GM23338 (cell line): Measurements from ENCODE around the gene BZW2. TPM values are rescaled to one million over a fixed set of nuclear protein-coding genes. Genes with fewer than 3 reads are reported as not detected.

ENCODE experiments used
- ATAC-seq: fragments of 200-7000 bp; cut with Tn5 transposase; 3 replicates; pipeline ENCODE4 v1.9.1; 2020
- DNase-seq: peaks from one replicate; pipeline ENCODE4 v3.0.0-alpha.2; 2015; ENCODE audit warnings: low spot score
- H2AFZ ChIP-seq: fragments of 200-600 bp; sonication (generic); 2 replicates; pipeline ENCODE4 v1.8.0; 2016; ENCODE audit warnings: antibody characterized with exemption, mild to moderate bottlenecking, moderate library complexity
- H3F3A ChIP-seq: fragments of 200-600 bp; sonication (generic); replicated peaks from 2 replicates; pipeline ENCODE4 v1.8.0; 2017; ENCODE audit warnings: antibody characterized with exemption, mixed run types, low read depth
- H3K27ac ChIP-seq: fragments of 200-600 bp; sonication (generic); 2 replicates; pipeline ENCODE4 v1.6.1; 2016; ENCODE audit warnings: low read depth
- H3K27me3 ChIP-seq: fragments of 200-600 bp; sonication (generic); 2 replicates; pipeline ENCODE4 v1.8.0; 2016; ENCODE audit warnings: mild to moderate bottlenecking, mixed run types, moderate library complexity; ENCODE audit not compliant: insufficient read depth
- H3K36me3 ChIP-seq: fragments of 200-600 bp; sonication (generic); 2 replicates; pipeline ENCODE4 v1.8.0; 2016; ENCODE audit warnings: mild to moderate bottlenecking; ENCODE audit not compliant: insufficient read depth
- H3K4me1 ChIP-seq: fragments of 200-600 bp; sonication (generic); 2 replicates; pipeline ENCODE4 v1.8.0; 2016; ENCODE audit warnings: mild to moderate bottlenecking, moderate library complexity; ENCODE audit not compliant: insufficient read depth
- H3K4me2 ChIP-seq: fragments of 200-600 bp; sonication (generic); 2 replicates; pipeline ENCODE4 v1.7.1; 2017; ENCODE audit warnings: mixed run types
- H3K4me3 ChIP-seq: fragments of 200-600 bp; sonication (generic); 2 replicates; pipeline ENCODE4 v1.6.1; 2016; ENCODE audit warnings: mixed run types
- H3K79me2 ChIP-seq: fragments of 200-600 bp; sonication (generic); replicated peaks from 2 replicates; pipeline ENCODE4 v1.8.0; 2017; ENCODE audit warnings: mild to moderate bottlenecking; ENCODE audit not compliant: insufficient read depth
- H3K9me2 ChIP-seq: fragments of 200-600 bp; sonication (generic); 2 replicates; pipeline ENCODE4 v1.8.0; 2017; ENCODE audit not compliant: insufficient read depth
- H4K20me1 ChIP-seq: fragments of 200-600 bp; sonication (generic); replicated peaks from 2 replicates; pipeline ENCODE4 v1.8.0; 2017; ENCODE audit warnings: mild to moderate bottlenecking; ENCODE audit not compliant: insufficient read depth
- H3K27ac Mint-ChIP-seq: 2 replicates; pipeline ENCODE4 v1.8.0; 2020; ENCODE audit warnings: inconsistent platforms, mild to moderate bottlenecking, moderate library complexity, mixed read lengths
- H3K27me3 Mint-ChIP-seq: 3 replicates; pipeline ENCODE4 v1.8.0; 2022; ENCODE audit warnings: low read depth, mild to moderate bottlenecking, moderate library complexity, mixed read lengths, inconsistent platforms; ENCODE audit not compliant: insufficient read depth, poor library complexity
- H3K36me3 Mint-ChIP-seq: 3 replicates; pipeline ENCODE4 v1.8.0; 2021; ENCODE audit warnings: low read depth, mild to moderate bottlenecking, inconsistent platforms, moderate library complexity, mixed read lengths
- H3K4me1 Mint-ChIP-seq: 3 replicates; pipeline ENCODE4 v1.8.0; 2020; ENCODE audit warnings: mild to moderate bottlenecking, inconsistent platforms, mixed read lengths
- H3K4me3 Mint-ChIP-seq: 3 replicates; pipeline ENCODE4 v1.8.0; 2021; ENCODE audit warnings: moderate library complexity, mild to moderate bottlenecking, inconsistent platforms, mixed read lengths
- H3K9me3 Mint-ChIP-seq: 3 replicates; pipeline ENCODE4 v1.8.0; 2020; ENCODE audit warnings: moderate library complexity, mild to moderate bottlenecking, inconsistent platforms, mixed read lengths
- CREB1 ChIP-seq: fragments of 250-450 bp; sonication (Bioruptor Pico); IDR thresholded peaks from 2 replicates; pipeline ENCODE4 v1.5.0; 2020; ENCODE audit warnings: low read depth, mild to moderate bottlenecking, moderate library complexity
- EZH2 ChIP-seq: fragments of 200-600 bp; sonication (generic); IDR thresholded peaks from one replicate; pipeline ENCODE4 v1.8.0; 2017; ENCODE audit warnings: antibody characterized with exemption, mild to moderate bottlenecking, low read depth; ENCODE audit not compliant: unreplicated experiment
- EZH2phosphoT487 ChIP-seq: fragments of 200-600 bp; sonication (generic); IDR thresholded peaks from one replicate; pipeline ENCODE4 v1.8.1; 2018; ENCODE audit warnings: antibody characterized with exemption; ENCODE audit not compliant: unreplicated experiment
- JUNB ChIP-seq: IDR thresholded peaks from one replicate; pipeline ENCODE4 v1.6.1; 2016; ENCODE audit warnings: antibody characterized with exemption; ENCODE audit not compliant: unreplicated experiment
- NANOG ChIP-seq: IDR thresholded peaks from 2 replicates; pipeline ENCODE4 v1.6.1; 2016; ENCODE audit warnings: antibody characterized with exemption, borderline replicate concordance
- POLR2AphosphoS5 ChIP-seq: IDR thresholded peaks from 2 replicates; pipeline ENCODE4 v1.6.1; 2016; ENCODE audit warnings: antibody characterized with exemption, low read depth
- REST ChIP-seq: IDR thresholded peaks from one replicate; pipeline ENCODE4 v1.6.1; 2018; ENCODE audit warnings: antibody characterized with exemption; ENCODE audit not compliant: unreplicated experiment
- STAT1 ChIP-seq: IDR thresholded peaks from one replicate; pipeline ENCODE4 v1.6.1; 2016; ENCODE audit warnings: antibody characterized with exemption; ENCODE audit not compliant: unreplicated experiment
- ZNF114 ChIP-seq: fragments of 250-450 bp; sonication (Bioruptor Pico); IDR thresholded peaks from 2 replicates; pipeline ENCODE4 v1.5.0; 2020; ENCODE audit warnings: mild to moderate bottlenecking, moderate library complexity
- ZNF331 ChIP-seq: fragments of 250-450 bp; sonication (Bioruptor Pico); IDR thresholded peaks from 2 replicates; pipeline ENCODE4 v1.5.0; 2020; ENCODE audit warnings: low read depth, mild to moderate bottlenecking, moderate library complexity
- polyA plus RNA-seq: library from polyadenylated mRNA; unstranded; fragments of >200 nt; fragmentation: Nextera tagmentation; extraction: Ambion mirVana; gene quantifications from 2 replicates; pipeline ENCODE4 v1.2.1, GENCODE V29; 2016
- total RNA-seq: library from RNA; depleted of rRNA; stranded (reverse); fragments of >200 nt; shearing (Covaris generic); gene quantifications from 2 replicates; pipeline ENCODE4 v1.2.3, GENCODE V29; 2014

The BZW2 gene
- total and polyA plus RNA-seq, 2 experiments from 2014 or later, result 88.8 to 108 TPM

- no peaks in the 10 kb centered on the region for H3K36me3 ChIP-seq
- Mint-ChIP-seq H3K27me3 (no peaks in the 10 kb centered on the region), H3K27ac (no peak overlapping the region), H3K4me3 (no peak overlapping the region), H3K9me3 (no peaks in the 10 kb centered on the region; the same call in 2 of the 3 replicates), H3K36me3 (no peaks in the 10 kb centered on the region), H3K4me1 (no peaks in the 10 kb centered on the region)
- no peak overlapping the region for H3K4me3 ChIP-seq
- TF ChIP-seq POLR2AphosphoS5, result no peak
- TF ChIP-seq ZNF114 (CRISPR knock-in tag), result no peak
- TF ChIP-seq CREB1, result no peak
- no peak for TF ChIP-seq EZH2
- no peak for TF ChIP-seq STAT1
- no peak for TF ChIP-seq REST
- TF ChIP-seq JUNB, result no peak
- no peak for TF ChIP-seq EZH2phosphoT487
- H2AFZ ChIP-seq, result no peak overlapping the region
- DNase-seq, result no peak
- no peaks in the 10 kb centered on the region for H3K4me1 ChIP-seq
- H3K79me2 ChIP-seq, result no peaks in the 10 kb centered on the region
- H3K27ac ChIP-seq, result no peak overlapping the region
- H4K20me1 ChIP-seq, result no peaks in the 10 kb centered on the region
- ATAC-seq, result no peak
- no peak overlapping the region for H3K4me2 ChIP-seq
- H3K9me2 ChIP-seq, result no peaks in the 10 kb centered on the region
- no peaks in the 10 kb centered on the region for H3K27me3 ChIP-seq
- H3F3A ChIP-seq, result no peaks in the 10 kb centered on the region
These were observed 83.6 kb downstream of the BZW2 start for GRCh38 chr7:16729541-16729940.

GRCh38 chr7:16730937-16731336, 85.0 kb downstream of the BZW2 start:
- Histone ChIP-seq H3K4me3 (no peak overlapping the region), H3K27ac (no peak overlapping the region), H3K79me2 (no peaks in the 10 kb centered on the region), H3K9me2 (no peaks in the 10 kb centered on the region), H3K36me3 (no peaks in the 10 kb centered on the region), H4K20me1 (no peaks in the 10 kb centered on the region), H3K4me2 (no peak overlapping the region), H3K4me1 (no peaks in the 10 kb centered on the region), H3F3A (no peaks in the 10 kb centered on the region), H2AFZ (no peak overlapping the region), H3K27me3 (no peaks in the 10 kb centered on the region)
- ATAC-seq (no peak), DNase-seq (no peak)
- H3K4me3 Mint-ChIP-seq, result no peak overlapping the region
- no peaks in the 10 kb centered on the region; the same call in 2 of the 3 replicates for H3K9me3 Mint-ChIP-seq
- no peaks in the 10 kb centered on the region for H3K4me1 Mint-ChIP-seq
- no peaks in the 10 kb centered on the region for H3K27me3 Mint-ChIP-seq
- H3K27ac Mint-ChIP-seq, result peak overlapping the region; percentile 41; the same call in 1 of the 2 replicates
- no peaks in the 10 kb centered on the region for H3K36me3 Mint-ChIP-seq
- no peak for TF ChIP-seq ZNF331
- no peak for TF ChIP-seq EZH2
- TF ChIP-seq NANOG, result no peak
